ENCODE results near the gene KLHL5. TPM values are rescaled to one million over a fixed set of nuclear protein-coding genes. Genes with fewer than 3 reads are reported as not detected.
"Not testable (repeated sequence)": the region's sequence is repeated elsewhere in the genome, so short reads cannot be mapped to it uniquely, and the experiment has no call there.

Gene KLHL5
- total and polyA plus RNA-seq, 2 experiments from 2014 or later: 27.0 to 43.3 TPM

DNA sequence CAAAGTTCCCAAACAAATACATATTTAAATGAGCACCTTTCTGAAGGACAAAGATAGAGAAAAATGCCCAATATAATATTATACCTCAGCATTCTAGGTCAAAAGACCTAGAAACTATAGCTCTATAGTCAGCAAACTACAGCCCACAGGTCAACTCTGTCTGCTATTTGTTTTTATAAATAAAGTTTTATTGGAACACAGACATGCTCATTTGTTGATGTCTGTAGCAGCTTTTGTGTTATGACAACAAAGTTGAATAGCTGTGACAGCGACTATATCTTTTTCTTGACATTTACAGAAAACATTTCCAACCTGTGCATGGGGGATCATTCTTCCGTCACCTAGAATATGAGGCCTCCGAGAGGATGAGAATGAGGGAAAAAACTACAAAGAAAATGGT lies 71.6 kb downstream of the KLHL5 start:
- TF ChIP-seq EZH2 (IDR thresholded peaks at IDR 0.05; ENCODE audit: insufficient read depth, poor library complexity, severe bottlenecking) (no peak), EZH2phosphoT487 (IDR thresholded peaks at IDR 0.05; ENCODE audit: insufficient read depth, low read depth) (no peak)
- no peaks in the 10 kb centered on the region for H4K20me1 ChIP-seq (ENCODE audit: insufficient read depth)
- in situ Hi-C loops (cut with MboI): loop anchor here (25.0 kb wide), 1 partner anchor 196 kb away; no protein-coding TSS in a partner anchor

DNA sequence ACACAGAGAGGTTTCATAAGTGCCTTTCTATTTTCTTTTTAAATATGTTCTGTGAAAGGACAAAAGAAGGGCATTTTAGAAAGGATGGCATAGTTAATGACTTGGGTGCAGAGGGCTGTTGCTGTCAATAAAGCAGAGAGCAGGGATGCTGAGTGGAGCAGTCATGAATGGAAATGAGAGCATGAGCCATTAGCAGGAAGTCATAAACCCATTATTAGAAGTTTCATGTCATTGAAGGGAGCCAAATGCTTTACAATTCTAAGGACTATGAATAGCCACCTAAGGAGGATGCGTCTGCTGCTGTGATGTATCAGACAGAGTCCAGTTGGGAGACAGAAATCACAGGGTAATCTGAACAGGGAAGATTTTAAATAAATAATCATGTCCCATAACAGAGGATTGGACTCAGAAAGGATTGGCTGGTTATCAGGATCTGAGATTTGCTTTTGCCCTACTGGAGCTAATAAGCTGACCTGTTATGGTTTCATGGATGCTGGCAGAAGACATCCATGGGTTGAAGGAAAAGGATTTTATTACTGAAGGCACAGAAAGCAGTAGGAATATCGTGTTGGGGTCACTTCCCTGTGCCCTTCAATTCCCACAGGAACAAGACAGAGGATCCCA lies 72.8 kb downstream of the KLHL5 start:
- TF ChIP-seq EZH2phosphoT487 (IDR thresholded peaks at IDR 0.05; ENCODE audit: insufficient read depth, low read depth) (no peak), EZH2 (IDR thresholded peaks at IDR 0.05; ENCODE audit: insufficient read depth, poor library complexity, severe bottlenecking) (no peak)
- DNase-seq: peak; percentile 9
- no peaks in the 10 kb centered on the region for H3K4me1 ChIP-seq (ENCODE audit: insufficient read depth)
- no peak overlapping the region for H3K27ac ChIP-seq
- no peaks in the 10 kb centered on the region for H3K27me3 ChIP-seq (replicated peaks; ENCODE audit: insufficient read depth)
- H4K20me1 ChIP-seq (ENCODE audit: insufficient read depth): no peaks in the 10 kb centered on the region
- H3K79me2 ChIP-seq (ENCODE audit: insufficient read depth): no peaks in the 10 kb centered on the region
- 22 to 25% methylated on average over 2 of the region's 2 CpGs for WGBS, 2 experiments (ENCODE audit: low coverage in 1 of 2, low lambda C conversion rate in 2 of 2, missing lambda C conversion rate in 2 of 2)
- H2AFZ ChIP-seq: peak overlapping the region; percentile 69
- peak overlapping the region; percentile 32 for H3K9ac ChIP-seq
- H3K36me3 ChIP-seq (ENCODE audit: low read depth): no peaks in the 10 kb centered on the region
- peak overlapping the region; percentile 47; the same call in 1 of the 2 replicates for H3K4me3 ChIP-seq
- H3K9me3 ChIP-seq (ENCODE audit: low read depth): no peaks in the 10 kb centered on the region
- H3F3A ChIP-seq (ENCODE audit: insufficient read depth): 0 out of 2 replicates have a peak, but pooled peaks cover 4% of the 10 kb centered on the region
- in situ Hi-C loops (cut with MboI): loop anchor here (25.0 kb wide), 1 partner anchor 197 kb away; no protein-coding TSS in a partner anchor
- no peaks in the 10 kb centered on the region for H3K9me2 ChIP-seq (ENCODE audit: insufficient read depth)
- peak overlapping the region; percentile 36 for H3K4me2 ChIP-seq (ENCODE audit: unreplicated experiment)

More for the DNA sequence above, 71.6 kb downstream of the KLHL5 start:
- no peaks in the 10 kb centered on the region for H3K79me2 ChIP-seq (ENCODE audit: insufficient read depth)
- H3K36me3 ChIP-seq (ENCODE audit: low read depth): no peaks in the 10 kb centered on the region
- no peak overlapping the region for H3K27ac ChIP-seq
- H3K4me3 ChIP-seq: no peak overlapping the region
- H2AFZ ChIP-seq: no peak overlapping the region
- 0 out of 2 replicates have a peak, but pooled peaks cover 4% of the 10 kb centered on the region for H3F3A ChIP-seq (ENCODE audit: insufficient read depth)
- no peaks in the 10 kb centered on the region for H3K9me2 ChIP-seq (ENCODE audit: insufficient read depth)
- H3K27me3 ChIP-seq (replicated peaks; ENCODE audit: insufficient read depth): no peaks in the 10 kb centered on the region
- no peak overlapping the region for H3K9ac ChIP-seq
- H3K4me2 ChIP-seq (ENCODE audit: unreplicated experiment): no peak overlapping the region
- no peaks in the 10 kb centered on the region for H3K9me3 ChIP-seq (ENCODE audit: low read depth)
- DNase-seq: no peak
- WGBS, 2 experiments (ENCODE audit: low coverage in 1 of 2, low lambda C conversion rate in 2 of 2, missing lambda C conversion rate in 2 of 2): 97 to 100% methylated on average over 3 of the region's 3 CpGs
- no peaks in the 10 kb centered on the region for H3K4me1 ChIP-seq (ENCODE audit: insufficient read depth)

DNA sequence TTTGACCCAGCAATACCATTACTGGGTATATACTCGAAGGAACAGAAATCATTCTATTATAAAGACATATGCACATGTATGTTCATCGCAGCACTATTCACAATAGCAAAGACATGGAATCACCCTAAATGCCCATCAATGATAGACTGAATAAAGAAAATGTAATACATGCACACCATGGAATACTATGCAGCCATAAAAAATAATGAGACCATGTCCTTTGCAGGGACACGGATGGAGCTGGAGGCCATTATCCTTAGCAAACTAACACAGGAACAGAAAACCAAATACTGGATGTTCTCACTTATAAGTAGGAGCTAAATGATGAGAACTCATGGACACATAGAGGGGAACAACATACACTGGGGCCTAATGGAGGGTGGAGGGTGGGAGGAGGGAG lies 76.2 kb downstream of the KLHL5 start:
- 63 to 64% methylated on average over 3 of the region's 3 CpGs for WGBS, 2 experiments (ENCODE audit: low coverage in 1 of 2, low lambda C conversion rate in 2 of 2, missing lambda C conversion rate in 2 of 2)
- not testable (repeated sequence) for H3K4me3 ChIP-seq; H3K36me3 ChIP-seq (ENCODE audit: low read depth); H3K27ac ChIP-seq; H3K9me3 ChIP-seq (ENCODE audit: low read depth); H3K79me2 ChIP-seq (ENCODE audit: insufficient read depth); H2AFZ ChIP-seq; H3K9ac ChIP-seq; H3K4me1 ChIP-seq (ENCODE audit: insufficient read depth); H4K20me1 ChIP-seq (ENCODE audit: insufficient read depth); DNase-seq; H3K9me2 ChIP-seq (ENCODE audit: insufficient read depth); H3K27me3 ChIP-seq (replicated peaks; ENCODE audit: insufficient read depth); H3F3A ChIP-seq (ENCODE audit: insufficient read depth); H3K4me2 ChIP-seq (ENCODE audit: unreplicated experiment)
- in situ Hi-C loops (cut with MboI): loop anchor here (25.0 kb wide), 1 partner anchor 201 kb away; no protein-coding TSS in a partner anchor

GRCh38 chr4:39146211-39146610 lies 84.2 kb downstream of the KLHL5 start:
- TF ChIP-seq EZH2 (IDR thresholded peaks at IDR 0.05; ENCODE audit: insufficient read depth, poor library complexity, severe bottlenecking) (no peak), EZH2phosphoT487 (IDR thresholded peaks at IDR 0.05; ENCODE audit: insufficient read depth, low read depth) (no peak)
- H2AFZ ChIP-seq: no peak overlapping the region
- no peaks in the 10 kb centered on the region for H3K79me2 ChIP-seq (ENCODE audit: insufficient read depth)
- no peak overlapping the region for H3K27ac ChIP-seq
- no peak overlapping the region for H3K4me2 ChIP-seq (ENCODE audit: unreplicated experiment)
- peak; percentile 30 for DNase-seq
- H4K20me1 ChIP-seq (ENCODE audit: insufficient read depth): no peaks in the 10 kb centered on the region
- no peak overlapping the region for H3K9ac ChIP-seq
- WGBS, 2 experiments (ENCODE audit: low coverage in 1 of 2, low lambda C conversion rate in 2 of 2, missing lambda C conversion rate in 2 of 2): 42 to 60% methylated on average over 1 of the region's 1 CpG
- H3F3A ChIP-seq (ENCODE audit: insufficient read depth): peaks cover 6% of the 10 kb centered on the region; the same call in 1 of the 2 replicates
- no peaks in the 10 kb centered on the region for H3K9me2 ChIP-seq (ENCODE audit: insufficient read depth)
- H3K4me3 ChIP-seq: no peak overlapping the region
- H3K36me3 ChIP-seq (ENCODE audit: low read depth): no peaks in the 10 kb centered on the region
- no peaks in the 10 kb centered on the region for H3K9me3 ChIP-seq (ENCODE audit: low read depth)
- peaks cover 4% of the 10 kb centered on the region for H3K4me1 ChIP-seq (ENCODE audit: insufficient read depth)
- H3K27me3 ChIP-seq (replicated peaks; ENCODE audit: insufficient read depth): no peaks in the 10 kb centered on the region
- in situ Hi-C loops (cut with MboI): loop anchor here (25.0 kb wide), 1 partner anchor 209 kb away; no protein-coding TSS in a partner anchor
